HG03135 (cell line): ENCODE results near the gene CREBZF.
"Not testable (repeated sequence)": the region's sequence is repeated elsewhere in the genome, so short reads cannot be mapped to it uniquely, and the experiment has no call there.

ENCODE experiments used
- ATAC-seq: cut with Tn5 transposase; IDR thresholded peaks from one replicate; pipeline ENCODE4 v1.9.1; 2021; ENCODE audit warnings: mild to moderate bottlenecking, moderate library complexity; ENCODE audit not compliant: unreplicated experiment

The CREBZF gene

GRCh38 chr11:85670949-85671663, 6.2 kb upstream of the CREBZF start:
- ATAC-seq = not testable (repeated sequence)

DNA sequence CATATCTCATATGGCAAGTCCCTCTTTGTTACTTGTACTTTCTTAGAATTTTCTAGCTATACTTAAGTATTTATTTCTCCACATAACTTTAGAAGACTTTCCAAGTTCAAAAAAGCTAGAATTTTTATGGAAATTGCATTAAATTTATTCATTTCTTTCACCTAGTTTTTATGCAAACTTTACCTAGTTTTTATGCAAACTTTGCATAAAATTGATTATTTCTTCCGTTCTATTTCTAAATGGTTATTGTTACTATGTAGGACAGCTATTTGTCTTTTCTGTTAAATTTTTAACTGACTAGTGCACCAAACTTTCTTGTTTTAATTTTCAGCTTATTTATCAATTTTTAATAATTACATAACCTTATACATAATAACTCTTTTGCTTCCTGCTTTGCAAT, 3.2 kb upstream of the CREBZF start:
- no peak for ATAC-seq

DNA sequence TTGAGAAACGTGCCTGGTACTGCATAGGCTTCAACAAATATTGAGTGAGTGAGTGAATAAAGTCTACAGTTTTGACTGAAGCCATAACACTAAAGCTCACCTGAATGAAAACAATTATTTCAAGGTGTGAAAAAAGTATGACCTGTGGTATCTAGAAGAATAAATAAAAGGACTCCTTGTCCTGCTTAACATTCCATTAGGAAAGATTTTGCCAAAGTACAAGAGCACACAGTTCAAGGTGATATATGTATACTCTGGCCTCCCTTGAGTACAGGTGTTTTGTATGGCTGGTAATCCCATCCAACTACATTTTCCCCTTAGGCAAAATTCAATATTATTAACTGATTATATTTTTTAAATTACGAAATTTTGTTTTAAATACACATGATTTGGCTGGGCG, 1.8 kb upstream of the CREBZF start:
- ATAC-seq = no peak

- no peak for ATAC-seq
Observed at GRCh38 chr11:85665733-85666132, 804 bp upstream of the CREBZF start.

- ATAC-seq = peak; percentile 78
Observed at GRCh38 chr11:85663753-85664614, 945 bp downstream of the CREBZF start.

- no peak for ATAC-seq
Observed at GRCh38 chr11:85663080-85663752, 1.7 kb downstream of the CREBZF start.

DNA sequence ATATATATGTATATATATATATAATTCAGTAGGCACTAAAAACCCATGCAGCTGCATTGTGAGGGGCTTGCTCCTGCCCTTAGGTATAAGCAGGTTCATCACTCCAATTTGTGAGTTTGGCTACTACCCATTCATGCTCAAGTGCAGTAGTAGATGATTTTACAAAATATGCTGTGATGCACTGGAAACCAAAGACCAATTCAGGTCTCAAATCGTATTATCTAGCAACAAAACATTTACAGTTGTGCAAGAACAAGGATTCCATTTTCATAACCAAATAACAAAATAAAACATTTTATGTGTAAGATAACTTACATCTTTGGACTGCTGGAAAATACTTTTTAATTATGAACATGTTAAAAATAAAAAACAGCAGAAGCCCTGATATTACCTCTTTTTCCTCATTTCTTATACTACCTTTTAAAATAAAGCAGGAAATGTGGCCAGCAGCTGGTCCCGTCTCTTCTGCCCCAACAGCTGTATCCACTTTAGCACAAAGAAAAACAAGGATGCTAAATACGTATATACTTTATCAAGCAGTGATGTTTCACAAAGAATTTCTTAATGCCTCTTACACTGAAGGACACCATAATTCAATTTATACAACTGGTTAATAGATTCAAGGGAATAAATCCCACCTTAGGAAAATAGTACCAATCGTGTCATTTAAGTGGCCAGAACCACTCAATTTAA, 2.8 kb downstream of the CREBZF start:
- ATAC-seq = no peak

- no peak for ATAC-seq
Observed at GRCh38 chr11:85658180-85658579, 6.7 kb downstream of the CREBZF start.

GRCh38 chr11:85656777-85657176, 8.2 kb downstream of the CREBZF start:
- no peak for ATAC-seq

DNA sequence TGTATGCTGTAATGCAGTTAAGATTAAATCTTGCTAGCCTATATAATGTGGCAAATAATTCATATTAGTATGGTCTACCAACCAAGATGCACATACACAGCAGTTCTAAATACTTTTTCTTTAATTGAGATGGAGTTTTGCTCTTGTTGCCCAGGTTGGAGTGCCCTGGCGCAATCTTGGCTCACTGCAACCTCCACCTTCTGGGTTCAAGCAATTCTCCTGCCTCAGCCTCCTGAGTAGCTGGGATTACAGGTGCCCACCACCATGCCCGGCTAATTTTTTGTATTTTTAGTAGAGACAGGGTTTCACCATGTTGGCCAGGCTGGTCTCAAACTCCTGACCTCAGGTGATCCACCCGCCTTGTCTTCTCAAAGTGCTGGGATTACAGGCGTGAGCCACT, 10.6 kb downstream of the CREBZF start:
- ATAC-seq = not testable (repeated sequence)

DNA sequence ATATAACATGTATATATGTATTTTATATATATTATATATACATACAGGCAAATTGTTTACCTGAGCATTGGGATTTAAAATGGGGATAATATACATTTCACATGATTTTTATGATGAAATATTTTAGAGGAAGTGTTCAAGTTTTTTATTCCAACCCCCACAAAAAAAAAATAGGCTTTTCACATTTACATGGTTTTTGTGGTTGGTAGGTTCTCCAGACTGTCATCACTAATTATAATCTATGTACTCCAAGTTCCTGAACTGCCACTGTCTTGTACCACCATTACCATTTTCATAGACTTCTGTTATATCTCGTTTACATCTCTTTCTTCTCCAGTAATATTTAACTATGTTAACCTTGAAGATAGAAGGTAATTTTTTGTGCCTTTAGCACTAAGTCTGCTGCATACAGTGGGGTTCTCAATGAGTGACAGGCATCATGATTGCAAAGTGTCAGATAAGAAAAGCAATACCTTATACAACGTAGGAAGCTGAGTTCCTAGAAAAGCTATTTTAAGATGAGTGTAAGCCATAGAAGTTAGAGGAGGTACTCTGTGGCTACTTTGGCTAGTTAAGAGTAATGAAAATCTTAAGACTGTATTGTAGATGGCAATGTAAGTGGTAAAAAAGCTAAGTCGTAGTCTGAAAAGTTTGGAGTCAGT, 12.0 kb downstream of the CREBZF start:
- ATAC-seq = no peak

DNA sequence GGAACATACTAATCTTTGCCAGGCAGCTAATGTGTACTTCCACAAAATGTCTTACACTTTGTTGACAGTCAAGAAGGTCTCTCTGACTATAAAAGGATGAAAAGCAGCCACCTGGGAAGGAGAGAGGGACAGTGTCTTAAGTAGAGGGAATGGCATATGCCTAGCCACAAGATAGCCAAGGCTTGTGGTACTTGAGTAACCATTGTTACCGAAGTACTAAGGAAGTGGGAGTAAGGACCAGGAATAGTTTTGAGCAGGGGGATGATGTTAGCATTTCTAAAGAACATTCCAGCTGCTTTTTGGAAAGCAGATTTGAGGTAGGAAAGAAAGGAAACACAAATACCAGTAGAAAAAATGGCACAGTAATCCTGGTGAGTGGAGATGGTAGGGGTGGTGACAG, 13.8 kb downstream of the CREBZF start:
- ATAC-seq = no peak

DNA sequence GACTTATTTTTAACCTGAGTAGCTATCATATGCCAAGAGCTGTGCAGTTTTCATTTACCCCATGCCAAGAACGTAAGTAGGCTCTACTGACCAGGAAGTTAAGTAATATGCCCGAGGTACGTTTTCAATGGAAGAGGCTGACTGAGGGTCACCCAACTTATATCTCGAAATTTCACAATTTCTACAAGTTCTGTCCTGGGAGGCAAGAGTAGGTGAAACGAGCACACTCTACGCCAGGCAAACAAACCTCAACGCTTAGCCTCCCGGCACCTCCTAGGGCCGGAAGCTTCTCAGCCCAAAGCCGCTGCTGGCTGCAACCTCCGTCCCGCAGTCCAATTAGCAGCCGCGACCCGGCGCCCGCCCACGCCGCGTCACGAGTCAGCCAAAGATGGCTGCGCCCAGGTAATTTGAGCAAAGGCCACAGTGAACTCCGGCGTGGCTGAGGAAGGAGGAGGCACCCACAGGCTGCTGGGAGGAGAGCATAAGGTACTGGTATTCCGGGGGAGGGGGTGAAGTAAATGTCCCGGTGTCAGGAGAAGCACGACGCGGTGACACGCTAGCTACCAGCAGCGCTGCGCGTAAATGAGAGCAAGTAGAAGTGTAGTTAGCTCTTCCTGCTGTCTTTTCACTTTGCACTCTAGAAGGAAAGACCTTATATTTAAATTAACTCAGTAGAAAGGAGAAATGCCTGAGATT, 17.2 kb downstream of the CREBZF start, which contains the start of gene TMEM126A:
Gene TMEM126A, plus strand, starts transcription at position 364 of the 696 bp plus-strand sequence. CDS start 2,289 bp downstream, outside the sequence.
- peak; percentile 99 for ATAC-seq

DNA sequence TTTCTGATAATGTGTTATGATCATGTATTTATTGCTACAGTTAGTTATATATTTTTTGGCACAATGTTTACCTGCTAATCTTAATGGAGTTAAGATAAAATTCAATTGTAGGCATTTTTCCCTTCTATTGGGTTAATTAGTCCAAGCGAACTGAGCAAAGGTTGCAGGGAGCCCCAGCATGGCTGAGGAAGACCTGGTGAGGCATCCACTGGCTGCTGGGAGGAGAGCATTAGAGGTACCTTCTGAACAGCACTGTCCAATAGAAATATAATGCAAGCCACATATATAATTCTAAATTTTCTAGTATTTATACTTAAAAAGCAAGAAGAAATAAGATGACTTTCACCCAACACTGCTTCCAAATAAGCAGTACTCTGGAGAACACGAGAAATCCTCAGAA, 17.9 kb downstream of the CREBZF start:
- no peak for ATAC-seq

- no peak for ATAC-seq
Observed at GRCh38 chr11:85643191-85643614, 21.7 kb downstream of the CREBZF start.

- no peak for ATAC-seq
Observed at GRCh38 chr11:85634747-85635146, 30.2 kb downstream of the CREBZF start.

DNA sequence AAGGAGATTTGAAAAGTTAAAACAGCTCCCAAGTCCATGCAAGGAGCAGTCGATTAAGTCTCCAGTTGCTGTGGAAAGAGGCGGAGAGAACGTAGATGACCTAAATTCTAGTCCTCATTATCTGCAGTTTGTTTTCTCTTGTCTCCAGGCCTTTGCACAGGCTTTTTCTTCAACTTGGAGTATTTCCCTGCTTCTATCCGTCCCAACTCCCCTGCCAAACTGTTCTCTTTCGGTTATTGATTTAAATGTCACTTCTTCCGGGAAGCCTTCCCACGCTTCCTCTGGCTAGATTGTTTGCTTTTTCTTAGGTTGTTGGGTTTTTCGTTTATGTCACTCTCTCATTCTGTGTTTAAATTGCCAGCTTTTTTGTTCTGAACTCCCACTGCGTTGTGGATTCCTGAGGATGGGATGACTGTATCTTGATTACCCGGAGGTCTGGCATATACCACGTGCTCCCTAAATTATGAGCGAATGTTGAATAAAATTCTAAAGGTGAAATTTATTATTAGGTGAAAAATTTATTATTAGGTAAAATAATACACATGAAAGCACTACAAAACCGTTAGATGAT, 36.1 kb downstream of the CREBZF start:
- ATAC-seq = peak; percentile 17

- peak; percentile 99 for ATAC-seq
Observed at GRCh38 chr11:85627998-85628770, 36.7 kb downstream of the CREBZF start, which contains the start of gene TMEM126B. Gene TMEM126B, plus strand, starts transcription at chr11:85628593. Its CDS starts 15 bp downstream, at chr11:85628608.
